GM19328 (cell line): ENCODE data around the gene IFIT1B.
A peak's percentile ranks its signal among the peaks of the same experiment; 100 is the strongest.
"Not testable (repeated sequence)": the region's sequence is repeated elsewhere in the genome, so short reads cannot be mapped to it uniquely, and the experiment has no call there.

Experiments used
- ATAC-seq: cut with Tn5 transposase; IDR thresholded peaks from one replicate; pipeline ENCODE4 v1.9.1; 2021; ENCODE audit warnings: mild to moderate bottlenecking, moderate library complexity; ENCODE audit not compliant: unreplicated experiment

Gene IFIT1B

GRCh38 chr10:89377705-89378637, at the start of gene IFIT1B:
Gene IFIT1B, plus strand, starts transcription at chr10:89378056. Its CDS starts 80 bp downstream, at chr10:89378136.
- ATAC-seq, result no peak

DNA sequence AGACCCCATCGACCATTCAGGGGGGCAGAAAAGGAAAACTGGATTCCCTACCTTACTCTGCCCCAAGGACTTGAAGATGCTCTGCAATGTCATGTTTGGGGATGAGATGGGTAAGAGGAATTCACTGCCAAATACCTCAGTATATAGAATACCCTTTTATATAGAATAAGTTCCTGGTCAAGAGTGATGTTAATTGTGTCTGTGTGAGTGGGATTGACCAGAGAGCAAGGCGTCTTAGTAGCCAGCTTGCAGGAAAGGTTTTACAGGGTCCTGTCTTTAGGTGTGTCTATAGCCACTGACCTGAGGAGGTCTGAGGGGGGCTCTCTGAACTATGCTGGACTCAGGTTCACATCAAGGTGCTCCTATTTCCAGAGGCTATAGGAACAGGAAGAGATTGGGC, 48.7 kb upstream of the IFIT1B start:
- ATAC-seq, result no peak

DNA sequence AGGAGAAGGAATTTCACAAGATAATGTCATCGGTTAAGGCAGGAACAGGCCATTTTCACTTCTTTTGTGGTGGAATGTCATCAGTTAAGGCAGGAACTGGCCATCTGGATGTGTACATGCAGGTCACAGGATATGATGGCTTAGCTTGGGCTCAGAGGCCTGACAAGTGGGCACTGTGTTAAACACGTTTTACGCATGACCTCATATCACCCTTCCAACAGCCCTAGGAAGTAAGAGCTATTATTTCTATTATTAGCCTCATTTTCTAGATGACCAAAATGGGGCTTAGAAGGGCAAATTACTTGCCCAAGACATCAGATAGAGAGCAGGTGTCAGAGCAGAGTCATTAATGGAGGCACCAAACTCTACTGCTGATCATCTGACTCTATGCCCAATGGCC, 47.8 kb upstream of the IFIT1B start:
- not testable (repeated sequence) for ATAC-seq

GRCh38 chr10:89330537-89331212, 47.2 kb upstream of the IFIT1B start:
- ATAC-seq, result no peak

DNA sequence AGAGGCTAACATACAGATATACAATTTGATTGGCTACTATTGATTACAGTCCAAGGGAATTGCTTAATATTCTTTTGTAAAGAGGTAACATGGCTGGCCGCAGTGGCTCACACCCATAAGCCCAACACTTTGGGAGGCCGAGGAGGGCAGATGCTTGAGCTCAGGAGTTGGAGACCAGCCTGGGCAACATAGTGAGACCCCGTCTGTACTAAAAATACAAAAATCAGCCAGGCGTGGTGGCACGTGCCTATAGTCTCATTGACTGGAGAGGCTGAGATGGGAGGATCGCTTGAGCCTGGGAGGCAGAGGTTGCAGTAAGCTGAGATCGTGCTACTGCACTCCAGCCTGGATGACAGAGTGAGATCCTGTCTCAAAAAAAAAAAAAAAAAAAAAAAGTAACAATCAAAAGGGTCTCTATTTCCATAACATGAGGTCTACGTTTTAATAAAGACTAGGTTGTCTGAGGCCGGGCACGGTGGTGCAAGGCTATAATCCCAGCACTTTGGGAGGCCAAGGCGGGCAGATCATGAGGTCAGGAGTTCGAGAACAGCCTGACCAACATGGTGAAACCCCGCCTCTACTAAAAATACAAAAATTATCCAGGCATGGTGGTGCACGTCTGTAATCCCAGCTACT, 46.3 kb upstream of the IFIT1B start:
- ATAC-seq, result not testable (repeated sequence)

DNA sequence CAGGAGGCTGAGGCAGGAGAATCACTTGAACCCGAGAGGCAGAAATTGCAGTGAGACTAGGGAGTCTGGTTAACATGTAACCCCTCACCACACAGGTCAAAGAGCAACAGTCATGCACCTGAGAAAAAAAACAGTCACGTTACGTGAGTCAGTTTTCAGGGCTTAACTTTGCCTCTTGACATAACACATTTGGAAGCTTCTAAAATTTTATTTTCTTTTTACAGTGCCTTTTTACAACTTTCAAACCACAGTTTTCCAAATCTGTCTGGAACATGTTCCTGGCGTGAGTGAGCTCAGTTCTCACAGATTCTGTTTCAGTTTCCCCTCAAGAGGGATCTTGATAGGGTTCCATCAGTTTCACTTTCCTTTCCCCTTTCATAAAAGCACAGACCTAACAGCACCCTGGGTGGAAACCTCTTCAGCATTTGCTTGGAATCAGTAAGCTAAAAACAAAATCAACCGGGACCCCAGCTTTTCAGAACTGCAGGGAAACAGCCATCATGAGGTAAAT, 45.7 kb upstream of the IFIT1B start:
- peak; percentile 38 for ATAC-seq

- ATAC-seq, result no peak
Measured at GRCh38 chr10:89335226-89335625, 42.6 kb upstream of the IFIT1B start.

GRCh38 chr10:89336241-89336640, 41.6 kb upstream of the IFIT1B start:
- no peak for ATAC-seq

GRCh38 chr10:89337484-89337883, 40.4 kb upstream of the IFIT1B start:
- no peak for ATAC-seq

GRCh38 chr10:89338713-89339112, 39.1 kb upstream of the IFIT1B start:
- no peak for ATAC-seq

- no peak for ATAC-seq
Measured at GRCh38 chr10:89339875-89340274, 38.0 kb upstream of the IFIT1B start.

GRCh38 chr10:89341649-89342048, 36.2 kb upstream of the IFIT1B start:
- ATAC-seq, result no peak

DNA sequence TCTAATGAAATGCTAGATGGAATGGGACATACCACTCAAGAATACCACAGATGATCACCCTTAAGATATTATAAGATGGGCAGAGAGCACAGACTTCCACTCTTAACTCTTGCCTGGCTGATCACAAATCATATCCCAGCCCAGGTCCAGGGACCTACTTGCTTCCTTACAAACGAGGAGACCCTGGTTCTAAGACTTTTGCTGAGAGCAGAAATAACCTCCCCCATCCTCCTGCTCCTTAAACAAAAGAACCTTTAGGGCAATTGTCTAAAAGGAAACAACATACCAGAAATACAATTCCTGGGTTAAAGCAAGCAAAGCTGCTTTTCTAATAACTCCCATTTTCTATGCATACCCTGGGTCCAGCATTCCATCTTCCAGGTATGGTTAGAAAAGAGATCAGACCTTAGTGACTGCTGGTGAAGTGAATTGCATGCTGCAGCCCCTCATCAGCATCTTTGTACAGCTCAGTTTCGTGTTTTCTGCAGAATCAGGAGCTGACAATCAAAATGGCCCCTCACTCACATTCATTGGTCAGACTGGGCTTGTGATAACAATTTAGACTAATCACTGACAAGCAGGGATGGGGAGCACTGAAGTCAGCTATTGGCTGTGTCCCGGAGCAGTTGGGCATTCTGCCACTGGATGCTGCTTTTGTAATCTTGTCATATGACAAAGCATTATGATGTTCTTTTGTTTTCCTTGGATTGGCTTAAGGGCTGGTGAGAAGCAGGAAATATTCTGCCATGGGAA, 35.5 kb upstream of the IFIT1B start:
- no peak for ATAC-seq

DNA sequence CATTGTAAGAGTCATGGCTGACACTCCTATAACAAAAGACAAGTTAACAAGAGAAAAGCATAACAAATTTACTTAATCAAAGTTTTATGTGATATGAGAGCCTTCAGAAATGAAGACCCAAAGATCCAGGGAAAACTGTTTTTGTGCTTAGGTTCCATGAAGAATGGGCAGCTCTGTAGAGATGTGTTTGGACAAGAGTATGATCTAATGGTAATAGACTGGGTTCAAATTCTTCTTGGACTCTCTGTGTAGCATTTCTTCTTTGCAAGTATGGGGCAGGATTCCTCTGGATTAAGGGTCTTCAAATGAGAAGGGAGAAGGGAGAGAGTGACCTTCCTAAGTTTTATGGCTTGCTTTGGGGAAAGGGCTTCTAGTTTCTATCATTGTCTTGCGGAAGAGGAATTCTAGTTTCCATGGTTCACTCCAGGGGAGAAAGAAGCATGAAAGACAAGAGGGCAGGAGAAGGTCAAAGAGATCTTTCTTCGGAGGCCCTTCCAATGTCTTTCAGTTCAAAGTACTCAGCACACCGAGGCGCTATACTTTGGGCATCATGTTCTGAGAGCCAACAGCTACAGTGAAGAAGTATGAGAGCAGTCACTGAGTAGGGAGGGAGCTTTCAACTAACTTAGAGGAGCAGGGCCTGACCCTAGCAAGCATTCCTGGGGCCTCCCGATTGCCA, 34.6 kb upstream of the IFIT1B start:
- no peak for ATAC-seq

DNA sequence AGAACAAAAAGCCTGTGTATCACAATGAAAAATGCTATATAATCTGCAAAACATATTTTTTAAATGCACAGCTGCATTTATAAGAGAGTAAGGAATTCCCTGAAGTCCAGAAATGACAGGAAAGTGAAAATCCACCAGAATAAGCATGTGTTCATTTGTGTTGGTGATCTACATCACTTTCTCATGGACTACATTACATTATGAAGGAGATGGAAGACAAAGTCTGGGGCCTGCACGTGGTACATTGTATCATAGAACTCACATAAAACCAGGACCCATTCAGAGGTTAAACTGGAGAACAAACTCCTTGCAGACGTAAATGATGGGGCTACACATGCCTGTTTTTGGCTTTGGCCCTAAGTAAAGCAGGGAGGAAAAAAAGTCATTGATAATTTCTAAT, 33.7 kb upstream of the IFIT1B start:
- ATAC-seq, result no peak

DNA sequence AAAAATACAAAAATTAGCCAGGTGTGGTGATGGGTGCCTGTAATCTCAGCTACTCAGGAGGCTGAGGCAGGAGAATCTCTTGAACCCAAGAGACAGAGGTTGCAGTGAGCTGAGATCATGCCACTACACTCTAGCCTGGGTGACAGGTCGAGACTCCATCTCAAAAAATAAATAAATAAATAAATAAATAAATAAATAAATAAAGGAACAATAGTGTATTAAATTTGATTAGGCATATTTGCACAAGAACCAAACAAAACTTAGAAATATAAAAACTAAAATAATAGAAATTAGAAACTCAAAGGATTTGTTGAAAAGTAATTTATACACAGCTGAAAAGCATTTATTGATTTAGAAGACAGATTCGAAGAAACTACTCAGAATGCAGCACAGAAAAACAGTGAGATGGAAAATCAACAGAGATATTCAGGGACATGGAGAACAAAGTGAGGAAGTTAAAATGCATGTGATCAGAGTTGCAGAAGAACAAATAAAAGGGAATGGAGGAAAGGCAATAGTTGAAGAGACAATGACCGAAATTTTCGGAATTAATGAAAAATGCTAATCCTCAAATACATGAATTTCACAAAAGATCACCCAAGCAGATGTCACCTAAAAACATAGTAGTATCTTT, 32.4 kb upstream of the IFIT1B start:
- ATAC-seq, result no peak

DNA sequence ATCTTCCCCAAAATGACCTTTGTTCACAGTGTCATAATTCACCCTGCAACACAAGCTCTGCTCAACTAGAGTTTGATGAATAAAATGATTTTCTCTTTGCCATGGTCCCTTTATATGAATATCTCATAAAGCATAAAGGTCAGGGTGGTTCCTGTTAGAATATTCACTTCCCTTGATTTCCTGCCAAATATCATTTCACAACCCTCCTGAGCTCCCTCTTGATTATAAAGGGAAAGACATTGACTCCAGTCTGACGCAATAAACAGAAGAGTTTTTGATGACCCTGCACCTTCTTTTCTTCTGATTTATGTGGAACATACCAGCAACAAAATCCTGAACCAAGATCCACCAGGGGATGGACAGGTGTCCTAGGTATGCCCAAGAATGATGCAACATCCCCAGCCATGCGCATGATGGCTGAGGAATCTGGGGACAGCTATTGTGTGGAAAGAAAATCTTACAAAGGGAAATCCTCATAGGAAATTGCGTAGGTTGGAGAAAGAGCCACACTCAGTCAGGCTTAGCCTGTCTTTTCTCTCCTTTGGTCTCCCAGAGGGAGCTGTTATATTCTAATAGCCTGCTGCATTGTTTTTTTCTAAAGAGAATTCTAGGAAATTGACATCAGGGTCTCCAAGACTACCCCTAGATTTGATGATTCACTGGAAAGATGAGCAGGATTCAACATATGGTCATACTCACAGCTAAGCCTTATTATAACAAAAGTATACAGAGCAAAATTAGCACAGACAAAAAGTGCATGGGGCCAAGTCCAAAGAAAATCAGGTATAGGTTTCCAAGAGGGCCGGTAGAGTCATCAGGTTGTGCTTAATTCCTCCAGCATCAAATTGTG, 31.2 kb upstream of the IFIT1B start:
- ATAC-seq, result no peak

DNA sequence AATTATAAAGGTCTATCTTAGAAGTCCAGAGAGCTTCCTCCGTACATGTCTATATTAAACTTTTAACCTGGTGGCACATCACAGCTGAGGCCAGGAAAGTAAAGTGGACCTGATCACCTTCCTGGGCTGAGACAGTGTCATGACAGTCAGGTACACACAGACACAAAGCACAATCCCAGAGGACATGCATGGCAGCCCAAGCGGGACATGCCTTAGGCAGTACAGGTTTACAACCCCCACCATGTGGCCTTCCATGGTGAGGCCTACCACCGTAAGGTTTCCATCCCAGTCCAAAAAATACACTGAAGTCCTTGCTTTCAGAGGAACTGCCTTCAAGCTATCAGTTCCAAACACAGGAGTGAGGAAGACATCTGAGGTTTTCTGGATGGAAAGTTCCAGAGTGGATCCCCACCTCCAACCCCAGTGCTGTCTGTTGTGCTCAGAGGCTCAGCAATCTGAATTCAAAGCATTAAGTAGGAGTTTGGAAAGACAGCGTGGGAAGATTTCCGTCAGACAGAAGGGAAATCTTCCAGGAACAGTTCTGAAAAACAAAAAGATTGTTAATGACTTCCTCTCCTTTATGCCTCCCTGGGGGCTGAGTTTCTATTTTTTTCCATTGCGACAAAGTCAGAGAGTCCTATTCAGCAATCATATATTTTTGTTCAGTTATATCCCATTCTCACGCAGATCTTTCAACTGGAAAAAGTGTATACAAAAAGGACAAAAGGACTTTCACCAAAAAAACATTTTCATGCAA, 30.0 kb upstream of the IFIT1B start:
- ATAC-seq, result no peak
